HepG2 (cell line): Measurements from ENCODE around the gene TGM3.

Source experiments
- KAT7 ChIP-seq: IDR thresholded peaks from 2 replicates; pipeline ENCODE4 v1.6.1; 2018; ENCODE audit warnings: borderline replicate concordance, missing compliant biosample characterization
- PHF21A ChIP-seq: sonication (generic); formaldehyde crosslinking; IDR thresholded peaks from 2 replicates; pipeline ENCODE4 v1.5.0; 2020; ENCODE audit warnings: mild to moderate bottlenecking, missing genetic modification reagents
- ZFX ChIP-seq: sonication (generic); formaldehyde crosslinking; IDR thresholded peaks from 2 replicates; pipeline ENCODE4 v1.4.0; 2020; ENCODE audit warnings: mild to moderate bottlenecking, low read depth, missing genetic modification reagents, moderate library complexity
- TF ChIP-seq, protein P1 (sequence below): sonication (generic); formaldehyde crosslinking; IDR thresholded peaks from 2 replicates; pipeline ENCODE4 v1.5.0; 2020; ENCODE audit warnings: mild to moderate bottlenecking, missing genetic modification reagents, moderate library complexity
- TF ChIP-seq, protein P2 (sequence below): sonication (generic); formaldehyde crosslinking; IDR thresholded peaks from 2 replicates; pipeline ENCODE4 v1.4.0; 2020; ENCODE audit warnings: missing genetic modification reagents

DNA sequence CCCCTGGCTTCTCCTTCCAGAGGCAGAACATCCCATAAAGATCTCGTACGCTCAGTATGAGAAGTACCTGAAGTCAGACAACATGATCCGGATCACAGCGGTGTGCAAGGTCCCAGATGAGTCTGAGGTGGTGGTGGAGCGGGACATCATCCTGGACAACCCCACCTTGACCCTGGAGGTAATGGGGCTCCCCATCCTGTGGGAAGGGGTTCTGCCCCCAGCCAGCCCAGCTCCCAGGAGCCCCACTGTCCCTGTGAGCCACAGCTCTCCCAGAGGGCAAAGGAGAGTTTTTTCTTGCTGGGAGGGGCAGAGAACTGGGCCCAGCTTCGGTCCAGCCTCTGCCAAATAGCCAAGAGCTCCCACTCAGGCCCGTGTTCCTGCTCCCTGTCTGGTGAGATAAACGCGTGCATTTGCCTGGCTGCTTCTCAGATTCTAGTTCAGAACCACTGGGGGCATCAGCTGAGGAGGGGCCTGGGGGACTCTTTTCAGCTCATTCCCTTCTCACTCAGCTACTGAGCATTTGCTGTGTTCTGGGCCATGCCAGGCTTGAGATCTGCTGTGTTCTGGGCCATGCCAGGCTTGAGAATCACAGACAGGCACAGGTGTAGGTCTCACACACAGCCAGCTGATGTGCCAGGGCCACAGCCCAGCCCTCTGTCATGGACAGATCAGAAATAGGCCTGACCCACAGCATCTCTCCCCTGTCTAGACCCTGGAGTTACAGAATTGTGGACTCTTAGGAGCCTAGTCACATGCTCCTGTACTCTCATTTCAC lies 39.5 kb downstream of the TGM3 start:
- TF ChIP-seq, protein P1, sequence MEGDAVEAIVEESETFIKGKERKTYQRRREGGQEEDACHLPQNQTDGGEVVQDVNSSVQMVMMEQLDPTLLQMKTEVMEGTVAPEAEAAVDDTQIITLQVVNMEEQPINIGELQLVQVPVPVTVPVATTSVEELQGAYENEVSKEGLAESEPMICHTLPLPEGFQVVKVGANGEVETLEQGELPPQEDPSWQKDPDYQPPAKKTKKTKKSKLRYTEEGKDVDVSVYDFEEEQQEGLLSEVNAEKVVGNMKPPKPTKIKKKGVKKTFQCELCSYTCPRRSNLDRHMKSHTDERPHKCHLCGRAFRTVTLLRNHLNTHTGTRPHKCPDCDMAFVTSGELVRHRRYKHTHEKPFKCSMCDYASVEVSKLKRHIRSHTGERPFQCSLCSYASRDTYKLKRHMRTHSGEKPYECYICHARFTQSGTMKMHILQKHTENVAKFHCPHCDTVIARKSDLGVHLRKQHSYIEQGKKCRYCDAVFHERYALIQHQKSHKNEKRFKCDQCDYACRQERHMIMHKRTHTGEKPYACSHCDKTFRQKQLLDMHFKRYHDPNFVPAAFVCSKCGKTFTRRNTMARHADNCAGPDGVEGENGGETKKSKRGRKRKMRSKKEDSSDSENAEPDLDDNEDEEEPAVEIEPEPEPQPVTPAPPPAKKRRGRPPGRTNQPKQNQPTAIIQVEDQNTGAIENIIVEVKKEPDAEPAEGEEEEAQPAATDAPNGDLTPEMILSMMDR (CRISPR knock-in tag): no peak
- TF ChIP-seq PHF21A (CRISPR knock-in tag) (no peak), ZFX (CRISPR knock-in tag) (no peak), KAT7 (CRISPR knock-in tag) (no peak)
- TF ChIP-seq, protein P2, sequence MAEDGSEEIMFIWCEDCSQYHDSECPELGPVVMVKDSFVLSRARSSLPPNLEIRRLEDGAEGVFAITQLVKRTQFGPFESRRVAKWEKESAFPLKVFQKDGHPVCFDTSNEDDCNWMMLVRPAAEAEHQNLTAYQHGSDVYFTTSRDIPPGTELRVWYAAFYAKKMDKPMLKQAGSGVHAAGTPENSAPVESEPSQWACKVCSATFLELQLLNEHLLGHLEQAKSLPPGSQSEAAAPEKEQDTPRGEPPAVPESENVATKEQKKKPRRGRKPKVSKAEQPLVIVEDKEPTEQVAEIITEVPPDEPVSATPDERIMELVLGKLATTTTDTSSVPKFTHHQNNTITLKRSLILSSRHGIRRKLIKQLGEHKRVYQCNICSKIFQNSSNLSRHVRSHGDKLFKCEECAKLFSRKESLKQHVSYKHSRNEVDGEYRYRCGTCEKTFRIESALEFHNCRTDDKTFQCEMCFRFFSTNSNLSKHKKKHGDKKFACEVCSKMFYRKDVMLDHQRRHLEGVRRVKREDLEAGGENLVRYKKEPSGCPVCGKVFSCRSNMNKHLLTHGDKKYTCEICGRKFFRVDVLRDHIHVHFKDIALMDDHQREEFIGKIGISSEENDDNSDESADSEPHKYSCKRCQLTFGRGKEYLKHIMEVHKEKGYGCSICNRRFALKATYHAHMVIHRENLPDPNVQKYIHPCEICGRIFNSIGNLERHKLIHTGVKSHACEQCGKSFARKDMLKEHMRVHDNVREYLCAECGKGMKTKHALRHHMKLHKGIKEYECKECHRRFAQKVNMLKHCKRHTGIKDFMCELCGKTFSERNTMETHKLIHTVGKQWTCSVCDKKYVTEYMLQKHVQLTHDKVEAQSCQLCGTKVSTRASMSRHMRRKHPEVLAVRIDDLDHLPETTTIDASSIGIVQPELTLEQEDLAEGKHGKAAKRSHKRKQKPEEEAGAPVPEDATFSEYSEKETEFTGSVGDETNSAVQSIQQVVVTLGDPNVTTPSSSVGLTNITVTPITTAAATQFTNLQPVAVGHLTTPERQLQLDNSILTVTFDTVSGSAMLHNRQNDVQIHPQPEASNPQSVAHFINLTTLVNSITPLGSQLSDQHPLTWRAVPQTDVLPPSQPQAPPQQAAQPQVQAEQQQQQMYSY (CRISPR knock-in tag): no peak
